GM21390 (cell line): ENCODE data around the gene SLC35E4.
"Not testable (repeated sequence)": the region's sequence is repeated elsewhere in the genome, so short reads cannot be mapped to it uniquely, and the experiment has no call there.

ENCODE experiments used
- ATAC-seq: cut with Tn5 transposase; IDR thresholded peaks from one replicate; pipeline ENCODE4 v1.9.1; 2021; ENCODE audit not compliant: unreplicated experiment

Gene SLC35E4, protein sequence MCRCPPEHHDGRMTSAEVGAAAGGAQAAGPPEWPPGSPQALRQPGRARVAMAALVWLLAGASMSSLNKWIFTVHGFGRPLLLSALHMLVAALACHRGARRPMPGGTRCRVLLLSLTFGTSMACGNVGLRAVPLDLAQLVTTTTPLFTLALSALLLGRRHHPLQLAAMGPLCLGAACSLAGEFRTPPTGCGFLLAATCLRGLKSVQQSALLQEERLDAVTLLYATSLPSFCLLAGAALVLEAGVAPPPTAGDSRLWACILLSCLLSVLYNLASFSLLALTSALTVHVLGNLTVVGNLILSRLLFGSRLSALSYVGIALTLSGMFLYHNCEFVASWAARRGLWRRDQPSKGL

GRCh38 chr22:30635273-30636225 is at the start of gene SLC35E4:
Gene SLC35E4, plus strand, starts transcription at chr22:30635781. Its CDS starts 670 bp downstream, at chr22:30636451.
- peak; percentile 74 for ATAC-seq

GRCh38 chr22:30586414-30586813 is 49.2 kb upstream of the SLC35E4 start:
- no peak for ATAC-seq

GRCh38 chr22:30591191-30591587 is 44.4 kb upstream of the SLC35E4 start:
- ATAC-seq: no peak

- ATAC-seq: peak; percentile 97
These were observed 43.8 kb upstream of the SLC35E4 start, which contains the start of gene PES1 for GRCh38 chr22:30591588-30592359. Gene PES1, minus strand, starts transcription at chr22:30591910. Its CDS starts 77 bp downstream, at chr22:30591833.

- ATAC-seq: not testable (repeated sequence)
These were observed 43.2 kb upstream of the SLC35E4 start for GRCh38 chr22:30592360-30592713.

GRCh38 chr22:30596199-30596598 is 39.4 kb upstream of the SLC35E4 start:
- no peak for ATAC-seq

GRCh38 chr22:30596886-30597285 is 38.7 kb upstream of the SLC35E4 start:
- no peak for ATAC-seq

- no peak for ATAC-seq
These were observed 36.6 kb upstream of the SLC35E4 start for GRCh38 chr22:30598986-30599385.

DNA sequence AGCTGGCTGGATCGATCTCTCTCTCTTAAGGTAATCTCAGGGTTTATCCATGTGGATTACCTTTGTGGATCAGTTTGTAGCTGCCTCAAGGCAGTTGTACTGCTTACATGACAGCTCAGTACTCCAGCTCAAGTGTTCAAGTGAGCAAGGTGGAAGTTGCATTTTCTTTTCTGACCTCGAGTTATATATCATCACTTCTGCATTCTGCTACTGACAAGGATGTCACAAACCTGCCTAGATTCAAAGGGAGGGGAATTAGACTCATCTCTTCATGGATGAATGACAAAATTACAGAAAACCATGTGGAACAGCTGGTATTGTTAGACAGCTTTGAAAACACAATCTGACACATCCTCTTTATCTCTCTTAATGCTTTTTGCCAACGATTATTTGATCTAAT is 34.7 kb upstream of the SLC35E4 start:
- no peak for ATAC-seq

DNA sequence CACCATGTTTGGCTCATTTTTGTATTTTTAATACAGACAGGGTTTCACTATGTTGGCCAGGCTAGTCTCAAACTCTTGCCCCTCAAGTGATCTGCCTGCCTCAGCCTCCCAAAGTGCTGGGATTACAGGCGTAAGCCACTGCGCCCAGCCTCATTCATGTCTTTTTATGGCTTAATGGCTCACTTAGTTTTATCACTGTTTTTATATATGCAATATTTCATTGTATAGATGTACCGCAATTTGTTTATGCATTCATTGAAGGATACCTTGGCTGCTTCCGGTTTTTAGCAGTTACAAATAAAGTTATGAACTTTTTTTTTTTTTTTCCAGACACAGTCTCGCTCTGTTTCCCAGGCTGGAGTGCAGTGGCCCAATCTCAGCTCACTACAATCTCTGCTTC is 34.1 kb upstream of the SLC35E4 start:
- ATAC-seq: no peak

DNA sequence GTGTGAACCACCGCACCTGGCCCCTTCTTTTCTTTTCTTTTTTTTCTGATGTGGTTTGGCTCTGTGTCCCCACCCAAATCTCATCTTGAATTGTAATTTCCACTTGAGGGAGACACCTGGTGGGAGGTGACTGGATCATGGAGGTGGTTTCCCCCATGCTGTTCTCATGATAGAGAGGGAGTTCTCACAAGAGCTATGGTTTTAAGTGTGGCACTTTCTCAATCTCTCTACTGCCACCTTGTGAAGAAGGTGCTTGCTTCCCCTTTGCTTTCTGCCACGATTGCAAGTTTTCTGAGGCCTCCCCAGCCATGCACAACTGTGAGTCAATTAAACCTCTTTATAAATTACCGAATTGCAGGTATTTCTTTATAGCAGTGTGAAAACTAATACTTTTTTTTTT is 33.5 kb upstream of the SLC35E4 start:
- ATAC-seq: no peak

DNA sequence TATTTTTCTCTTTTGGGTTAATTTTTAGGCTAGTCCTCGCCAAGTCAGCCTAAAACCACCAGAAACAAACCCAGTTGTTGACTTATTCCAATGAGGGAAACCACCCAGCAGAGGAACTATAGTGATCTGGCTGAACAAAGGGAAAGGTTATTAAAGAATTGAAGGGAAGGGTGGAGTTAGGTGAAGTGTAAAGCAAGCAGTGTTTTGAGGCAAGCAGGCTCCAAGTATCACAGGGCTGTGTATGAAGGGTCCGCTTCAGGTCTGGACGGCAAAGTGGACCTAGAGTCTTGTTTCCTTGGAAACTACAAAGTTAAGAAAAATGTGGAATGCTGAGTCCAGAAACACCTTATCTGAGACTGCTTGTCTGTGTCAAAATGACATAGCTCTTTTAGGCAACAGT is 31.8 kb upstream of the SLC35E4 start:
- no peak for ATAC-seq

- ATAC-seq: no peak
These were observed 30.9 kb upstream of the SLC35E4 start for GRCh38 chr22:30604723-30605122.

DNA sequence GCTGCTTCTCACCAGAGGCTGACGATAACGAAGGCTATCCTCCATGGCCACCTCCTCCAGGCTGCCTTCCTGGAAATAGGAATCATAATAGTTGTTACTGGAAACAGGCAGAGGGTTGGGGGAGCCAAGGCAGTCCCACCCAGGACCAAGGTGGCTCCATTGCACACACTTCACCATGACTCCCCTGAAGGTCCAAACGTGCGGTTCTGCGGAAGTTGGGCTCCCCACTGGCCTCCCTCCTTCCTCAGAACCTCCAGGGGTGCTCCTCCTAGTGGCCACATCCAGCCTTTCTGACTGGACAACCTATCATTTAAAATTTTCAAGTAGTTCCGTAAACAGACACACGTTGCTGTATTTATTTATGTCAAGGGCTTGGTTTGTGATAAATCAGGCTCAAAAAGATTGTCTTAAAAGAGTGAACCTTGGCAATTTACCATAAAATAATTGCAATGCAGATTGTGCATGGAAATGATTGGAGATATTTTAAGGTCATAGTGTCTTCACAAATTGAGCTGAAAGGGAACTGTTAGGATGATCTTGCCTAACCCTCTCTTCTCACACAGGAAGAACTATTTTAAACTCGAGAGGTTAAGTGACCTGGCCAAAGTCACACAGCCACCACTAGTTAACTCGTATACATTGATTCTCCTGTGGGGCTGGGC is 30.0 kb upstream of the SLC35E4 start:
- ATAC-seq: no peak

DNA sequence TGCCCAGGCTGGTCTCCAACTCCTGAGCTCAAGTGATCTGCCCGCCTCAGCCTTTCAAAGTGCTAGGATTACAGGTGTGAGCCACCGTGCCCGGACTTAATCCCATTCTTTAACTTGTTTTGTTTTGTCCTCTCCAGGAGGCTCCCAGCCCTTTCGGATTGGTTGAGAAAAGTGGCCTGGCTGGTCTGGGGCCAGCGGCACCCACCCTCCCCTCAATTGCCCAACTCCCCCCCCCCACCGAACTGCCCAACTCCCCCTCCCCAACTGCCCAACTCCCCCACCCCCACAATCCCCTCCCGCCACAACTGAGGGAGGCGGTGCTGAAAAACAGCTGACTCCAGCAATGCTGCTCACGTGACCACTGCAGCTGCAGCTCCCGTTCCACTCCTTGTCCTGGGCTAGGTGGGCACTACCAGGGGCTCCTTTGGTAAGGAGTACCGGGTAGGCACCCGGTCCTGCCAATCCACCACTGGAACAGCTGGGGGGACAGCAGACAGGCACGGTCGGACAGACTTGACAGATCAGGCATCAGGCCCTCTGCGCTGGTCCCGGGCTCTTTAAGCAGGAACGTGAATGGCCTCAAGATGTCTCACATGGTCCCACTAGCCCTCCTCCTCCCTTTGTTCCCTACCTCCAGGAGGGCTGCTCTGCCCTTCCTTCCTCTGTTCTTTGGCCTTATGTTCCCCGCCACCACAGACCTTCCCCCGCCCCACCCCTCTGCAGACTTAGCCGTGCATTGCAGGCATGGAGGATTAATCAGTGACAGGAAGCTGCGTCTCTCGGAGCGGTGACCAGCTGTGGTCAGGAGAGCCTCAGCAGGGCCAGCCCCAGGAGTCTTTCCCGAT is 28.9 kb upstream of the SLC35E4 start, which contains the start of gene TCN2:
TSS of gene TCN2 (plus strand) at position 720 of the 845 bp plus-strand sequence. CDS start 158 bp downstream, outside the sequence.
- no peak for ATAC-seq

GRCh38 chr22:30607300-30607930 is 28.2 kb upstream of the SLC35E4 start:
- no peak for ATAC-seq

DNA sequence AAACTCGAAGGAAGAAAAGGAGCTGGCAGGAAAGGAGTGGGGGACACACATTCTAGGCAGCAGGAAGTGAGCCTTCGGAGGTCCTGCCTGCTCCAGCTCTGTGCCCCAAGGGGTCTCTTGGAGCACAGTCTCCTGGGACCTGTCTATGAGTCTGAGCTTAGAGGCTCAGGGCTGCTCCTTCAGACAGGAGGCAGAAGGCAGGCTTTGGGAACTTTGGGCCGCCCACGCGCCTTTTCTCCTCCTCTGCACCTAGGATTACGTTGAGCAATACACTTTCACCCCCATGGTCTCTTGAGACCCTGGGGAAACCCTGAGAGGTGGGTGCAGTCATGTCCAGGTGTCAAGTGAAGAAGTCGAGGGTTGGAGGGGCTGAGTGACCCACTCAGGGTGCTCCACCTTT is 27.6 kb upstream of the SLC35E4 start:
- ATAC-seq: no peak

DNA sequence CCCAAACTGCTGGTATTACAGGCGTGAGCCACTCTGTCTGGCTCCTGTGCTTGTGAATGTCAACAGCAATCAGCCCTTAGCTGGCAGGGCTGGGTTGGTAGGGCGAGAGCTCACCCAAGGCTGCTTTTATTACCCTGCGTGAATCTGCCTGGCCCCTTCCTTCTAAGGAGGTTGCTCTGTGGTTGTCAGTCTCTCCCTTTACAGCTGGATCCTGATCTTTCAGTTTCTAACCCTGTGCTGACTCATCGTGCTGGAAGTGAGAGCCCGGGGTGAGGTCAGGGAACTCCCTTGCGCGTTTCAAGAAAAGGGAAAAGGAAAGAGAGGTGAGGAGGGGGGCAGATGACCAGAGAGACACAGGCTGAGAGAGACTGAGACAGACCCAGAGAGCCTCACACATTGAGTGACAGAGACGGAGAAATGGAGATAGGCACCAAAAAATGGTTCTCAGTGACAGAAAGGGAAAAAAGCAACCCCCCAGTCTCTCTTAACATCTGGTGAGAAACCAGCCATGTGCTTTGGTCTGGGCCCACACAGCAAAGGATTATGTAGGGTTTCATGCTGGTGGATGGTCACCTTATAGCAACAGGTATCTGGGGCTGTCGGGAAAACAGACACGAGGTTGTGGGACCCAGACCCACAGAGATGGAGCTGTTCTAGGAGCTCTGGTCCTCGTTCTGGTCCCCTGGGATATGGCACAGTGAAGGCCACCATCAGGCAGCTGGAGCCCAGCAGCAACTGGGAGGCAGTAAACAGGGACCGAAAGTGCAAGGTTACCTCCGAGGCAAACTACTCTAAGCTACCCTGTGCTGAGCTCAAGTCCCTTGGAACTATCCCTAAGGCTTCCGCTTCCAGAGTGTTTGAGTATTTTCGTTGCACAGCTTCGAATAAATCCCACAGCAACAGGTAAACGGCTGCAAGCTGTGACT is 26.1 kb upstream of the SLC35E4 start:
- ATAC-seq: peak; percentile 44
